Measurements from ENCODE around the gene IFITM2. TPM values are rescaled to one million over a fixed set of nuclear protein-coding genes. Genes with fewer than 3 reads are reported as not detected.

The IFITM2 gene
- total RNA-seq, 1 experiment from 2014 or later: 89.8 TPM

Other genes with a start within 250 kb of the IFITM2 start
- not detected in 2 replicates for gene SCGB1C1, start 114.7 kb upstream of the IFITM2 start, total RNA-seq (2014; rRNA removed; shearing (Covaris generic))
- gene BET1L, start 100.4 kb upstream of the IFITM2 start, total RNA-seq (2014; rRNA removed; shearing (Covaris generic)): 28.9 and 30.5 TPM in 2 replicates
- gene RIC8A, start 100.1 kb upstream of the IFITM2 start, total RNA-seq (2014; rRNA removed; shearing (Covaris generic)): 171 and 178 TPM in 2 replicates
- gene SIRT3, start 71.5 kb upstream of the IFITM2 start, total RNA-seq (2014; rRNA removed; shearing (Covaris generic)): 10.8 and 12.5 TPM in 2 replicates
- gene PSMD13, start 70.8 kb upstream of the IFITM2 start, total RNA-seq (2014; rRNA removed; shearing (Covaris generic)): 162 and 239 TPM in 2 replicates
- not detected in 2 replicates for gene NLRP6, start 29.4 kb upstream of the IFITM2 start, total RNA-seq (2014; rRNA removed; shearing (Covaris generic))
- 5.2 and 8.5 TPM in 2 replicates for gene PGGHG, start 18.7 kb upstream of the IFITM2 start, total RNA-seq (2014; rRNA removed; shearing (Covaris generic))
- gene IFITM5, start 8.3 kb upstream of the IFITM2 start, total RNA-seq (2014; rRNA removed; shearing (Covaris generic)): not detected in 2 replicates
- gene IFITM1, start 6.2 kb downstream of the IFITM2 start, total RNA-seq (2014; rRNA removed; shearing (Covaris generic)): 1,883 and 3,156 TPM in 2 replicates
- 821 and 984 TPM in 2 replicates for gene IFITM3, start 13.0 kb downstream of the IFITM2 start, total RNA-seq (2014; rRNA removed; shearing (Covaris generic))
- gene B4GALNT4, start 61.7 kb downstream of the IFITM2 start, total RNA-seq (2014; rRNA removed; shearing (Covaris generic)): 2.8 and 9.4 TPM in 2 replicates
- 7.9 and 10.6 TPM in 2 replicates for gene PKP3, start 86.4 kb downstream of the IFITM2 start, total RNA-seq (2014; rRNA removed; shearing (Covaris generic))
- 2.5 and 3.4 TPM in 2 replicates for gene SIGIRR, start 107.2 kb downstream of the IFITM2 start, total RNA-seq (2014; rRNA removed; shearing (Covaris generic))
- gene ANO9, start 134.2 kb downstream of the IFITM2 start, total RNA-seq (2014; rRNA removed; shearing (Covaris generic)): 0.20 TPM in 1 of 2 replicates, not detected in the other
- 27.5 and 35.5 TPM in 2 replicates for gene PTDSS2, start 142.5 kb downstream of the IFITM2 start, total RNA-seq (2014; rRNA removed; shearing (Covaris generic))
- gene RNH1, start 199.4 kb downstream of the IFITM2 start, total RNA-seq (2014; rRNA removed; shearing (Covaris generic)): 169 and 259 TPM in 2 replicates
- 56.9 and 110 TPM in 2 replicates for gene HRAS, start 227.8 kb downstream of the IFITM2 start, total RNA-seq (2014; rRNA removed; shearing (Covaris generic))
- gene LRRC56, start 229.7 kb downstream of the IFITM2 start, total RNA-seq (2014; rRNA removed; shearing (Covaris generic)): 0.25 and 0.34 TPM in 2 replicates